Right ventricle myocardium superior (tissue), 1 donor: ENCODE results near the gene ZFP3. TPM values are rescaled to one million over a fixed set of nuclear protein-coding genes. Genes with fewer than 3 reads are reported as not detected.
"Not testable (repeated sequence)": the region's sequence is repeated elsewhere in the genome, so short reads cannot be mapped to it uniquely, and the experiment has no call there.

ENCODE experiments used
- ATAC-seq: fragments of 200-7000 bp; cut with Tn5 transposase; one replicate; pipeline ENCODE4 v1.9.1; 2020; ENCODE audit warnings: mild to moderate bottlenecking; ENCODE audit not compliant: poor library complexity
- DNase-seq: peaks from one replicate; pipeline ENCODE4 v3.0.0-alpha.2; 2020
- intact Hi-C: fragments of 100-400 bp; cut with DNase I; formaldehyde crosslinking; loops from one replicate; pipeline ENCODE4 v1.11.2; 2022
- total RNA-seq: library from RNA; stranded (reverse); fragmentation: NEBNext Ultra II Directional; extraction: Animal tissue kit (Norgen Biotek cat#: 25700); gene quantifications from one replicate; pipeline ENCODE4 v1.2.1, GENCODE V29; 2021
- donor health status: DM: no; HTN: yes; CAD: no; lungs with severe emphysema.

The ZFP3 gene
- total RNA-seq, 1 donor from 2014 or later, result 9.3 TPM

DNA sequence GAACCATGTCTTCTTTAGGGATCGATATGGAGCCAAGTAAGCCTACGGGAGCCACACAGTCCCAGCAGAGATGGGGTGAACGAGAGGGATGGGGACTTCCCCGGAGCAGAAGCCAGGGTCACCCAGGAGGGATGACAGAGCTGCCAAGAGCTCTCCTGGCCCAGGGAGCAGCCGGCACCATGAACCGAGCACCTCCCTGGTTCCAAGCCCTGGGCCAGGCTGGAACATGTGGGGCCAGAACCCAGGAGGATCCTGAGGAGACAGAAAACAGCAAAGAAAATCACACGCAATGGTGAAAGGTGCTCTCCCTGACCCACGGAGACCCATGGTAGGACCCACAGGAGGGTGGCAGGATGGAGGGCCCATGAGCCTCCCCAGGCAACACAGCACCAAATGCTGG is 55.7 kb downstream of the ZFP3 start:
- DNase-seq, ATAC-seq, intact Hi-C loops: not testable (repeated sequence)

DNA sequence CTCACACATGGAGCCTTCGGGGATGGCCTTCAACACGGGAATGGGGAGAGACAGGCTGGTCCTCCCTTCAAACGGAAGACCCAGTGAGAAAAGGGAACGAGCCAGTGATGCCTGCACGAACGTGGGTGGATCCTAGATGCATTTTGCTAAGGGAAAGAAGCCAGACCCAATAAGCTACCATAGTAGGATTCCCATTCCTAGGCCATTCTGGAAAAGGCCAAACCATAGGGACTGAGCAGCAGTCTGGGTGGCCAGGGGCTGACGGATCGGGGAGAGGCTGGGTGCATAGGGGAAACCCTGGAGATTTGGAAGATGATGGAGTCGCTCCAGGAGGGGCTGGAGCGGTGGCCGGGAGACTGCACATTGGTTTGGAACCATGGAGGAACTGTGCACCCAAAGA is 56.3 kb downstream of the ZFP3 start:
- ATAC-seq, DNase-seq, intact Hi-C loops: not testable (repeated sequence)

DNA sequence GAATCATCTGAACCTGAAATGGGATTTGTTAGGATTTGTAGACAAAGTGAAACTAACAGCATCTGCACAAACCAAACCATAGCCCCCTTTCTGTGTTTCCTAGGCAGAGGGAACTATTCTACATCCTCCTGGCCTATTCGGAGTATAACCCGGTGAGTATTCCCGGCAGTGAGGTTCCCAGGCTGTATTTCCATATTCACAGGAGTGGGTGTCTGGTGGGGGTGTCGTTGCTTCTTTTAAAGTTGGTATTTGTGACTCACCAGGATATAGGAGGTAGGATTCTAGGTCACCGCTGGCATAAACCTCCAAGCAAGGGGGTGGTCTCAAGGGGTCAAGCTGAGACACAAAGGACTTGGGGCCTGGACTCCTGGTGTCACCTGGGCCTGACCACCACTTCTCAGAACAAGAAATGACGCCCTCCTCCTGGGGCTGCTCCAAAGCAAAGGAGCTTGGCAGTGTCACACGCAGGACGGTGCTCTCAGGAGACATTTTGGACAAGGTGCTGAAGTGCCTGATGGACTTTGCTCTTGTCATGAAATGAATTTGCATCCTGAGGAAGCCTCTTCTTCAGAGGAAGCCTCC is 57.0 kb downstream of the ZFP3 start:
- intact Hi-C loops, DNase-seq, ATAC-seq: not testable (repeated sequence)

DNA sequence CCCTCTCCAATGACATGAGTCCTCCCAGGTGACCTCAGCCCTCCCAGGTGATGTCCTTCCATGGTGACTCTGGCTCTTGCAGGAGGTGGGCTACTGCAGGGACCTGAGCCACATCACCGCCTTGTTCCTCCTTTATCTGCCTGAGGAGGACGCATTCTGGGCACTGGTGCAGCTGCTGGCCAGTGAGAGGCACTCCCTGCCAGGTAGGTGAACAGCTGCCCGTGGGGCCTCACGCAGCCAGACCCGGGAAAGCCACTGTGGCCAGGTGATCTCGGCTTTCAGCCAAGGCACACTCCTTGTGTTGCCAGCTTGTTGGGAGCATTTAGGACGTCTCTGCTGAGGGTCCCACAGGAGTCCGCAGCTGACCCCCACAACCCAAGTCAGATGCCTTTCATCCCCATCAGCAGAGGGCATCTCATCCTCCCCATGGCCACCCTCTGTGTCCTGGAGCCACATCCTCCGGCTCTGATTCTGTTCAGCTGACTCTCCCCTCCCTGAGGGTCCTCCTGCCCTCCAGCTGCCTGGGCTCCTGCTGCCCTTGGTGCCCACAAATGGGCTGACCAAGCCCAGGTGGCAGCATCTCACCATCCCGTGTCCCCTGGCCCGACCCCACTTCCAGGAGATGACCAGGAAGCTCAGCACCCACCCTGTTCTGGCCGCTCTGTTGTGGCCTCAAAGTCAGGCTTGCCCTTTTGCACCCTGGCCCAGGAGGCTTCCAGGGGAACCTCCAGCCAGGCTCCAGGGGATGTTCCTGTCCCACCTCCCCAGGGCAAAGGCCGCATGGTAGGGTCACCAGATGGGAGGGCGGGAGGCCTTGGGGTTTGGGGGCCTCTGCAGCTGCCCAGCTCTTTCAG is 57.7 kb downstream of the ZFP3 start:
- intact Hi-C loops, result no loop called here
- DNase-seq (no peak), ATAC-seq (no peak)

DNA sequence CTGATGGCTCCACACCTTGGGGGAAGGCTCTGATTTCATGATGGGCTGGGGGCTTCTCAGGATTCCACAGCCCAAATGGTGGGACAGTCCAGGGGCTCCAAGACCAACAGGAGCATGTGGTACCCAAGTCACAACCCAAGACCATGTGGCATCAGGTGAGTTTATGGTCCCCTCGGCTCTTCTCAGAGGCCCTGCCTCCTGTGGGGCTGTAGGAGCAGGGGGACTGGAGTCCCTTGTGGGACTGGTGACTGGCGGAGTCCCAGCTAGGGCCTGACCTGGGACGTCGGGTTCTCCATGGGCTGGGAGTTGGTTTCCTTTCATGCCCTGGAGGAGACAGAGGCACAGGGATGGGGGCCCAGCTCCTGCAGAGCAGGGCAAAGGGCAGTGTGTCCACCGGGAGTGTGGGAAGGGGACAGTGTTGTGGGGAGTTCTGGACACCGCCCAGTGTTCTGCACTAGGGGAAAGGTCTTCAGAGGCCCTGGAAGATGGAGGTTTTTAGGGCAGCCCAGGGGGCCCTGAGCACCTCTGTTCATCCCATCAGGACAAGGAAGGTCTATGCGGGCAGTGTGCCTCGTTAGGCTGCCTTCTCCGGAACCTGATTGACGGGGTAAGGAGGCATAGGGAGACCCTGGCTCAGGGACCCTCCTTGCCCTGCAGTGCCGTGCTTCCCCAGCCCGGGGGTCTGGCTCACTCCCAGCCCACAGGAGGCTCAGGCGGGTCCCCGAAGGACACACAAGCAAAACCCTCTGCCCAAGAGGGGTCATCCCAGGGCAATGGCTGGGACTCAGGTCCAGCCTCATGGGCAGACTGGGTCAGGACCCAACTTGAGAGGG is 58.5 kb downstream of the ZFP3 start:
- intact Hi-C loops, DNase-seq, ATAC-seq: not testable (repeated sequence)

DNA sequence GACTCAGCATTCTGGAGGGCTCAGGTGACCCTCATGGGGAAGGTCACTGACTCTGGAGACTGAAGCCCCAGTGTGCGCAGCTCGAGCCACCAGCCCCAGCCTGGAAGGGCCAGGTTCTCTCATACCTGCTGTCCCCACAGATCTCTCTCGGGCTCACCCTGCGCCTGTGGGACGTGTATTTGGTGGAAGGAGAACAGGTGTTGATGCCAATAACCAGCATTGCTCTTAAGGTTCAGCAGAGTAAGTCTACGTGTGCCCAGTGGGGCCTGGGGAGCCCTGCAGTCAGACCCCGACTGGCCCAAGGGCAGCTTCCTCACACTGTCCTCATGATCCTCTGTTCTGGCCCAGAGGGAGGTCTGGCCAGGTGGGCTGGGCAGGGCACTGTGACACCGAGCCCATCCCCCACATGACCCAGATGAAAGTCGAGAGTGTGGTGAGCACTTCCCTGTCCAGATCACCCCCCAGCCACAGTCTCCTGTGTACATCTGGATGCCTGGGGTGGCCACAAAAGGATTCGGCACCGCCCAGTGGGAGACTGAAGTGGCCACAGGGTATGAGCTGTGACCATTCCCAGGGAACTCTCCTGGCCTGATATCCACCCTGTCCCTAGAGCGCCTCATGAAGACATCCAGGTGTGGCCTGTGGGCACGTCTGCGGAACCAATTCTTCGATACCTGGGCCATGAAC is 59.4 kb downstream of the ZFP3 start:
- ATAC-seq, DNase-seq, intact Hi-C loops: not testable (repeated sequence)

DNA sequence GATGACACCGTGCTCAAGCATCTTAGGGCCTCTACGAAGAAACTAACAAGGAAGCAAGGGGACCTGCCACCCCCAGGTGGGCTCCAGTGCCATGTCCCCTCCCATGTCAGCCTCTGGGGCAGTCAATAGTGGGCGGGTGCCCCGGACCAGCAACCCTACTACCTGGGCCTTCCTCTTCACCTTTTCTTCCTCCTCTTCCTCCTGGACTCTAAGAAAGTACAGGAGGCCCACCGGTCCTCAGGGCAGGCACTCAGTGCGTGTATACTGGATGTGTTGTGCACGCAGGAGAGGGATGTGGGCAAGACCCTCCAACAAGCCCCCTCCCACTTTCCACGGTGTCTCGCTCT is 59.9 kb downstream of the ZFP3 start:
- intact Hi-C loops, DNase-seq, ATAC-seq: not testable (repeated sequence)

DNA sequence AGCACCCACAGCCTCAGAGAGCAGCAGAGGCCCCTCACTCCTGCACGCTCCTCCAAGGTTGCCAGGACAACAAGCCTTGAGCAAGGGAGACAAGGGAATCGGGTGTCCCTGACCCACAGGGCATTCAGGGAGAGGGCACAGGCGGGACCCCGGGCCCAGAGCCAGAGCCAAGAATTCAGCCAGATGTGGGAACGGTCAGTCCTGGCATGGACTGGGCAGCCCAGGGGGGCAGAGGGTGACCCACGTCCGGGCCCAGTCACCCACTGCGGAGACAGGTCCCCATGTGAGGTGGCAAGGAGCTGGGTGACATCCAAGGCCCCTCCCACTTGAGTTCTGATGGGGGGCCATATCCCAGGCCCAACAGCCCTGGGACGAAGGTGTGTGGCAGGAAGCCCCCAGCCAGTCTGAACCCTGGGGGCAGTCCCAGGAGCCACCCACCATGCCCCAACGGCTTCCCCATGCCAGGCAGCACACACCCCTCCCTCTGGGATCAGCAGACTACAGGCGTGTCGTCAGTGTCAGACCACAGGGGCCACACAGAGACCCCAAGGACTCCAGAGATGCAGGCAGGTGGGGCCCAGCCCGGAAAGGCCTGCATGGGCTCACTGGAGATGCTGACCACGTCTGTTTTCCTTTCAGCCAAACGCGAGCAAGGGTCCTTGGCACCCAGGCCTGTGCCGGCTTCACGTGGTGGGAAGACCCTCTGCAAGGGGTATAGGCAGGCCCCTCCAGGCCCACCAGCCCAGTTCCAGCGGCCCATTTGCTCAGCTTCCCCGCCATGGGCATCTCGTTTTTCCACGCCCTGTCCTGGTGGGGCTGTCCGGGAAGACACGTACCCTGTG is 60.6 kb downstream of the ZFP3 start:
- intact Hi-C loops, result no loop called here
- DNase-seq (no peak), ATAC-seq (no peak)

DNA sequence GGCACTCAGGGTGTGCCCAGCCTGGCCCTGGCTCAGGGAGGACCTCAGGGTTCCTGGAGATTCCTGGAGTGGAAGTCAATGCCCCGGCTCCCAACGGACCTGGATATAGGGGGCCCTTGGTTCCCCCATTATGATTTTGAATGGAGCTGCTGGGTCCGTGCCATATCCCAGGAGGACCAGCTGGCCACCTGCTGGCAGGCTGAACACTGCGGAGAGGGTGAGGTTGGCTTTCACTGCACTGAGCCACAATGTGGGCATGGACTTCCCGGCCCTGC is 61.1 kb downstream of the ZFP3 start:
- DNase-seq (no peak), ATAC-seq (no peak)
- intact Hi-C loops, result no loop called here

DNA sequence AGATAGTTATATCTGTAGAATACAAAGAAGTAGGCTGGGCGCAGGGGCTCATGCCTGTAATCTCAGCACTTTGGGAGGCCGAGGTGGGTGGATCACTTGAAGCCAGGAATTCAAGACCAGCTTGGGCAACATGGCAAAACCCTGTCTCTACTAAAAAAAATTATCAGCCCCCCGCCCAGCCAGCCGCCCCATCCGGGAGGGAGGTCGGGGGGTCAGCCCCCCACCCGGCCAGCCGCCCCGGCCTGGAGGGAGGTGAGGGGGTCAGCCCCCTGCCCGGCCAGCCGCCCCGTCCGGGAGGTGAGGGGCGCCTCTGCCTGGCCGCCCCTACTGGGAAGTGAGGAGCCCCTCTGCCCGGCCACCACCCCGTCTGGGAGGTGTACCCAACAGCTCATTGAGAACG is 64.6 kb downstream of the ZFP3 start:
- DNase-seq, intact Hi-C loops, ATAC-seq: not testable (repeated sequence)

Other genes starting within 250 kb of the ZFP3 start
- 47.6 TPM for gene MINK1, start 245.1 kb upstream of the ZFP3 start, total RNA-seq
- 0.51 TPM for gene C17orf107, start 178.9 kb upstream of the ZFP3 start, total RNA-seq
- 0.30 TPM for gene CHRNE, start 175.4 kb upstream of the ZFP3 start, total RNA-seq
- gene GP1BA, start 146.2 kb upstream of the ZFP3 start, total RNA-seq, result not detected
- 208 TPM for gene SLC25A11, start 138.4 kb upstream of the ZFP3 start, total RNA-seq
- 85.8 TPM for gene RNF167, start 138.2 kb upstream of the ZFP3 start, total RNA-seq
- 179 TPM for gene PFN1, start 129.9 kb upstream of the ZFP3 start, total RNA-seq
- 534 TPM for gene ENO3, start 127.3 kb upstream of the ZFP3 start, total RNA-seq
- 158 TPM for gene SPAG7, start 110.7 kb upstream of the ZFP3 start, total RNA-seq
- gene CAMTA2, start 90.8 kb upstream of the ZFP3 start, total RNA-seq, result 29.4 TPM
- gene INCA1, start 80.9 kb upstream of the ZFP3 start, total RNA-seq, result 2.8 TPM
- 720 TPM for gene KIF1C, start 80.5 kb upstream of the ZFP3 start, total RNA-seq
- not detected for gene SLC52A1, start 43.0 kb upstream of the ZFP3 start, total RNA-seq
- 3.3 TPM for gene ZNF232, start 33.4 kb downstream of the ZFP3 start, total RNA-seq
- not detected for gene USP6, start 37.6 kb downstream of the ZFP3 start, total RNA-seq
- gene ZNF594, start 113.4 kb downstream of the ZFP3 start, total RNA-seq, result 5.2 TPM
- gene SCIMP, start 156.4 kb downstream of the ZFP3 start, total RNA-seq, result 1.00 TPM
- 51.7 TPM for gene RABEP1, start 203.8 kb downstream of the ZFP3 start, total RNA-seq